Osteoblast (primary cell): Measurements from ENCODE around the gene TTLL5. TPM values are rescaled to one million over a fixed set of nuclear protein-coding genes. Genes with fewer than 3 reads are reported as not detected.
A peak's percentile ranks its signal among the peaks of the same experiment; 100 is the strongest.

Experiments
- DNase-seq: peaks from one replicate; pipeline ENCODE4 v3.0.0; 2011; ENCODE audit warnings: low spot score, mixed read lengths; ENCODE audit not compliant: insufficient read length; ENCODE audit errors: missing footprints
- H2AFZ ChIP-seq: 2 replicates; pipeline ENCODE4 v1.6.0; 2011; ENCODE audit warnings: mild to moderate bottlenecking, low read length
- H3K27ac ChIP-seq: 2 replicates; pipeline ENCODE4 v1.5.1; 2011; ENCODE audit warnings: mild to moderate bottlenecking, low read depth, low read length, moderate library complexity
- H3K27me3 ChIP-seq: 2 replicates; pipeline ENCODE4 v1.6.0; 2012; ENCODE audit warnings: mild to moderate bottlenecking, control low read depth, inconsistent platforms, low read length, moderate library complexity; ENCODE audit not compliant: insufficient read depth
- H3K36me3 ChIP-seq: 2 replicates; pipeline ENCODE4 v1.5.1; 2011; ENCODE audit warnings: mild to moderate bottlenecking, low read length, control low read depth, moderate library complexity; ENCODE audit not compliant: insufficient read depth
- H3K4me1 ChIP-seq: 2 replicates; pipeline ENCODE4 v1.5.1; 2011; ENCODE audit warnings: mild to moderate bottlenecking, low read length, control low read depth, moderate library complexity; ENCODE audit not compliant: insufficient read depth
- H3K4me2 ChIP-seq: 2 replicates; pipeline ENCODE4 v1.6.0; 2011; ENCODE audit warnings: mild to moderate bottlenecking, low read length; ENCODE audit not compliant: insufficient read depth
- H3K4me3 ChIP-seq: fragments of 200-600 bp; sonication (generic); 3 replicates; pipeline ENCODE4 v1.5.1; 2012; ENCODE audit warnings: mild to moderate bottlenecking, low read length, inconsistent platforms; ENCODE audit not compliant: insufficient read depth
- H3K79me2 ChIP-seq: 2 replicates; pipeline ENCODE4 v1.6.0; 2012; ENCODE audit warnings: mild to moderate bottlenecking, low read length, control low read depth, inconsistent platforms; ENCODE audit not compliant: insufficient read depth
- H3K9me3 ChIP-seq: 2 replicates; pipeline ENCODE4 v1.5.1; 2011; ENCODE audit warnings: low read depth, low read length, control low read depth
- H4K20me1 ChIP-seq: 2 replicates; pipeline ENCODE4 v1.6.0; 2012; ENCODE audit warnings: mild to moderate bottlenecking, low read length, control low read depth; ENCODE audit not compliant: insufficient read depth
- total RNA-seq: library from RNA; depleted of rRNA; stranded (reverse); fragments of >200 nt; gene quantifications from 2 replicates; pipeline ENCODE4 v1.2.3, GENCODE V29; 2012
- TF ChIP-seq, protein P1 (sequence below): IDR thresholded peaks from 2 replicates; pipeline ENCODE4 v1.5.1; 2011; ENCODE audit warnings: mild to moderate bottlenecking, low read depth, low read length, moderate library complexity; ENCODE audit errors: extremely low read depth

The TTLL5 gene
- total RNA-seq, 1 donor: 30.4 TPM

DNA sequence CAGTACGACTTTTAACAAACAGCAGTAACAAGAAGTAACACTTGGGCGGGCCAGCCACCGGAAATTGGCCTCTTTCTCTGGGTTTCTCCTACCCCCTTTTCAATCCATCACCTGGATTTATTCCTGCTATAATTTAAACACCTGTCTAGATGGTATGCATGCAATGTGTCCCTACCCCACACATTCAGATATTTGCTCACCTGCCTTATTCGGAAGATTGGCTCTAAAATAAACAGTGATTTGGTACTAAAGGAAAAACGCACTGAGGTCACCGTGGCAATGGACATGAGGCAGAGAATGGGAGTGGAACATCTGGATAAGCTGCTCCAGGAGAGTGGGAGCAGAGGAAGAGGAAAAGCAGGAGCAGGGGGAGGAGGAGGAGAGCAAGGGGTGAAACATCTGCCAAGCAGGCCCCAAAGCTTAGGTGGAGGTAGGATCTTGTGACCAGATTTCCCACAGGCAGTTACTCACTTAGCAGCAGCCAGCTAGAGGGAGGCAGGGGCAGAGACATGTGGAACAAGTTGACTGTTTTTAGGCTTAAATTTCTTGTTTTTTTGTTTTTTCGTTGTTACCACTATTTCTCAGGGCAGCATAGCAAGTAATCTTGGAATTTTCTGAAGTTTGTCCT, 150.9 kb downstream of the TTLL5 start:
- TF ChIP-seq, protein P1, sequence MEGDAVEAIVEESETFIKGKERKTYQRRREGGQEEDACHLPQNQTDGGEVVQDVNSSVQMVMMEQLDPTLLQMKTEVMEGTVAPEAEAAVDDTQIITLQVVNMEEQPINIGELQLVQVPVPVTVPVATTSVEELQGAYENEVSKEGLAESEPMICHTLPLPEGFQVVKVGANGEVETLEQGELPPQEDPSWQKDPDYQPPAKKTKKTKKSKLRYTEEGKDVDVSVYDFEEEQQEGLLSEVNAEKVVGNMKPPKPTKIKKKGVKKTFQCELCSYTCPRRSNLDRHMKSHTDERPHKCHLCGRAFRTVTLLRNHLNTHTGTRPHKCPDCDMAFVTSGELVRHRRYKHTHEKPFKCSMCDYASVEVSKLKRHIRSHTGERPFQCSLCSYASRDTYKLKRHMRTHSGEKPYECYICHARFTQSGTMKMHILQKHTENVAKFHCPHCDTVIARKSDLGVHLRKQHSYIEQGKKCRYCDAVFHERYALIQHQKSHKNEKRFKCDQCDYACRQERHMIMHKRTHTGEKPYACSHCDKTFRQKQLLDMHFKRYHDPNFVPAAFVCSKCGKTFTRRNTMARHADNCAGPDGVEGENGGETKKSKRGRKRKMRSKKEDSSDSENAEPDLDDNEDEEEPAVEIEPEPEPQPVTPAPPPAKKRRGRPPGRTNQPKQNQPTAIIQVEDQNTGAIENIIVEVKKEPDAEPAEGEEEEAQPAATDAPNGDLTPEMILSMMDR: no peak
- Histone ChIP-seq H3K36me3 (no peaks in the 10 kb centered on the region), H3K9me3 (no peaks in the 10 kb centered on the region), H3K27ac (no peak overlapping the region), H4K20me1 (no peaks in the 10 kb centered on the region), H3K27me3 (no peaks in the 10 kb centered on the region), H3K4me3 (no peak overlapping the region), H3K79me2 (no peaks in the 10 kb centered on the region), H3K4me1 (no peaks in the 10 kb centered on the region), H3K4me2 (no peak overlapping the region), H2AFZ (no peak overlapping the region)
- DNase-seq: no peak

DNA sequence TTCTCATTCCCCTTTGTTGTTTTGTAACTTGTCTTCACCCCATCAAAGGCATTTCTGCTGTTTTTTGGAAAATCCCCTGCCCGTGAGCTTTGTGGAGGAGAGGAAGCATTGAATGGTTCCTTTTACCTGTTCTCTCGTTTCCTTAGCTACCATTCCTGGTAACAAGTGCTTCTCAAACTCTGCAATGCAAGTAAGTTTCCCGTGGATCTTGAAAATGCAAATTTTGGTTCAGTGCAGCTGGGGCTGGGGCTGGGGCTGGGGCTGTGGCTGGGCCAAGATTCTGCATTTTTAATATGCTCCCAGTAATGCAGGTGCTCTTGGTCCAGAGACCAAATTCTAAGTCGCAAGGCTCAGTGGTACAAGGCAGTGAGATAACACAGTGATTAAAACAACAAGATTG, 151.6 kb downstream of the TTLL5 start:
- no peaks in the 10 kb centered on the region for H3K79me2 ChIP-seq
- H3K27me3 ChIP-seq: no peaks in the 10 kb centered on the region
- H2AFZ ChIP-seq: no peak overlapping the region
- TF ChIP-seq, protein P1: no peak
- no peaks in the 10 kb centered on the region for H3K9me3 ChIP-seq
- no peaks in the 10 kb centered on the region for H3K36me3 ChIP-seq
- no peaks in the 10 kb centered on the region for H3K4me1 ChIP-seq
- H4K20me1 ChIP-seq: no peaks in the 10 kb centered on the region
- no peak for DNase-seq
- H3K4me3 ChIP-seq: no peak overlapping the region
- no peak overlapping the region for H3K4me2 ChIP-seq
- H3K27ac ChIP-seq: no peak overlapping the region

DNA sequence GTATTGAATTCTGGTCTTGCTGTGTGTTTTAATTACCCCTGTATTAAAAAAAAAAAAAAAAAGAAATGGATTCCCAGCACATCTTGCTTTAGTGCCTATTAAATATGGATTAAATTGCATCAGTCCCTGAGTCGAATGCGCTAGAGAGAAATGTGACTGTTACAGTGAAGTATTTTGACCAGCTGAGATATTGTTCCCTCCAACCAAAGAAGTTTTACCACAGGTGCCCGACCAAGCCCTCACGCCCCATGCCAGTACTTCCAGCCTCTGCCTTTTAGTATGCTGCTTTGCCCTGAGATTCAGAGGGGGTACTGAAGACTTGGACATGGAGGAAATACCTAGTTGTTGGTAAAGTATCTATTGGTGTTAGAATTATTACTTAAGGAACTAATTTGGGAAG, 159.7 kb downstream of the TTLL5 start:
- no peak for DNase-seq
- H3K27me3 ChIP-seq: no peaks in the 10 kb centered on the region
- TF ChIP-seq, protein P1: no peak

DNA sequence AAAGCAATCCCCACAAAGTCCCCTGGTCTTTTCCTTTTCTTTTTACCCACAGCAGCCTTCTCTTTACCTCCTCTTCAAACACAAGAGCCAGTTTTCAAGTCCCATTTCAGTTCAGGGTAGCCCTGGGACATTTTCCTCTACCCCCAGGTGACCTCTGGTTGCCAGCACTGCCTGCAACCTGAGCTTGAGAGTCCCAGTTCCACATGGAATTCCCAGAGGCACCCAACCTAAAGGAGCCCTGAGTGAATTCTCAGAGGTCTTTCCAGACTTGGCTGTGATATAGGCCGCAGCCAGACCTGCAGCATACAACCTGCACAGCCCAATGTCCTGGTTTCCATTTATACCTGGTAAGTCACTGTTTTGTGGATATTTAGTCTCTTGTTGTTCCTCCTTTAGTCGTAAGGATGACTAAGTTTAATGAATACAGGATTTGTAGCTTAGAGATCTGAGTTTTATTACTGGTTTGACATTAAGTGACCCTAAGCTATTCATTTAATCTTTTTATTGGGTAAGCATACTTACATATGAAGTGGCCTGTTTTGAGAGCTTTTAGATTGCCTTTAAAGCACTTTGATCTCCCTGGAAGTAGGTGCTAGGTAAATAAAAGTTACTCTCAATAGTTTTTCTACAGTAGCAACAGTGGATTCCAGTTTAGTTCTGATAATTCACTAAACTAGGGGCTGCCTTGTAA, 160.9 kb downstream of the TTLL5 start:
- Histone ChIP-seq H3K36me3 (peaks cover 6% of the 10 kb centered on the region), H3K27me3 (no peaks in the 10 kb centered on the region), H4K20me1 (no peaks in the 10 kb centered on the region), H3K4me1 (peaks cover 33% of the 10 kb centered on the region), H3K4me3 (no peak overlapping the region), H3K9me3 (no peaks in the 10 kb centered on the region), H3K79me2 (no peaks in the 10 kb centered on the region), H3K4me2 (peak overlapping the region; percentile 67), H3K27ac (peak overlapping the region; percentile 95), H2AFZ (peak overlapping the region; percentile 81)
- TF ChIP-seq, protein P1: no peak
- DNase-seq: no peak

More for the DNA sequence above, 159.7 kb downstream of the TTLL5 start:
- Histone ChIP-seq H3K27ac (peak overlapping the region; percentile 95), H3K4me2 (no peak overlapping the region), H3K4me3 (no peak overlapping the region), H2AFZ (no peak overlapping the region), H3K36me3 (peaks cover 6% of the 10 kb centered on the region), H3K9me3 (no peaks in the 10 kb centered on the region), H4K20me1 (no peaks in the 10 kb centered on the region), H3K79me2 (no peaks in the 10 kb centered on the region), H3K4me1 (peaks cover 30% of the 10 kb centered on the region)
